ENCODE measurements around the gene MRPL51.
"Not testable (repeated sequence)": the region's sequence is repeated elsewhere in the genome, so short reads cannot be mapped to it uniquely, and the experiment has no call there.

The MRPL51 gene

DNA sequence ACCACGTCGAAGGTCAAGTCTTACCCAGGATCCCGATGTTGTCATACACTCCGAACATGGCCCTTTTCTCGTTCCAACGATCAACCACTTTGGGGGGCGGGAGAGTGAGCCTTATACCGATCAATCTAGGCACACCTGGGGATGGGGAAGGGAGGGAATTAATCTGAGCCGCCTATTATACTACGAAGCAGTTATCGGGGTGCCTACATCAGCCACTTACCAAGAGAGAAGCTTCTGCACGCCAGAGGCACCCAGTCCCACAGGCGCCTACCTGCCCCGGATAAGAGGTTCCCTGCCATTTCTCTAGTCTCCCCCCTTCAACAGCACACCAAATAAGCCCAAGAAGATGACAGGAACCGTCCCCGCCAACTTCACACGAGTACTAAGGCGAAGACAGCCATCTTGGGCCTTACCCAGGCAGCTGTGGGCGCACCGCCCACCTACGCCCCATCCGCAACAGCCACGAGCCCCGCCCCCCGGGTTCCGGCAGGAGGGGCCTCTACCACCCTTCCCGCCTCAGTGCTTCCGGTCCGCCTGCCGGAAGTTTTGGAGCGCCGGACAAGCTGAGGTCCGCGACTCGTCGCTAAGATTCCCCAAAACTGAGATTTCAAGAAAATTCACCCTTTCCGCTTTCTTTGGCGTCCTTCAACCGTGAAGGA is at the start of gene MRPL51:
Gene MRPL51, minus strand, starts transcription at position 425 of the 659 bp plus-strand sequence. Its CDS starts 126 bp downstream, at position 299.
- DNase-seq (peak; percentile 84), ATAC-seq (replicated peaks) (peak; percentile 82 to 87)
- Mint-ChIP-seq H3K9me3 (no peaks in the 10 kb centered on the region), H3K27ac (peak within 1 kb of the TSS; percentile 95), H3K4me1 (peaks cover 9 to 22% of the 10 kb centered on the region in 2 donors), H3K36me3 (peaks cover 14 to 24% of the 10 kb centered on the region in 2 donors), H3K4me3 (peak within 1 kb of the TSS; percentile 88 to 97), H3K27me3 (peaks cover 0 to 2% of the 10 kb centered on the region in 2 donors)

DNA sequence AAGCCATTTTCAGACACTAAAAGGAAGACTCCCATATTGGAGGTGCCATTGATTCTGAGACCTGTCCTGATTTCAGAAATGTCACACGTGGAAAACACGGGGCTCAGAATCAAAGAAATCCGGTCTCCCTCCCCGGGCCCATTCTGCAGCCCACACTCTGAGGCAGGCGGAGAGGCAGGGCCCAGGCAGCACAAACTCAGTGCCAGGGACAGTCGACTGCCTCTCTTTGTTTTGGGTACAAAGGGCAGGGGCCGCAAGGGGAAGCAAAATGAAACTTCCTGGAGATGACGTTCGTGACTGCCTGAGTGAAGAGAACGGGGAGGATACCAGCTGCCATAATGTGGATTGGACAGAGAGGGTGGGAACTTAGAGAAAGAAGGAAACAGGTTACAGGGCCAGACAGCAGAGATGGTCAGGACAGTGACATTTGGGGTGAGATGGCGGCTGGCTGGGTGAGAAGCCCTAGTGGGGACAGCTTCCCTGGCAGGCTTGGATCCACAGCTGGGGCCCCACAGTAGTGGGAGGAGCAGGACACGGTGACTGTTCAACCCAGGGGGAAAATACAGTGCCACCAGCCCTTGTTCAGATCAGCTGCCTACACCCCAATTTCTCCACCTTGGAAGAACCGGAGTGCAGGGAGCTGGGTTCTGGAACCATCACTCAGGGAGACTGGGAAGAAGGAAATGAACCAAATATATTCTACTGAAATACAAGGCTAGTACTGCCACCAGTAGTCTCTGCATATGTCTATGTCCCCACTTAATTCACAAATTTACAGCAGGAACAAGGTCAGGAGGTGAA is 49.3 kb upstream of the MRPL51 start:
- H3K4me1 Mint-ChIP-seq = peaks cover 21 to 41% of the 10 kb centered on the region in 2 donors
- H3K9me3 Mint-ChIP-seq = no peaks in the 10 kb centered on the region
- H3K36me3 Mint-ChIP-seq = peaks cover 51 to 54% of the 10 kb centered on the region in 2 donors
- H3K27me3 Mint-ChIP-seq = no peaks in the 10 kb centered on the region
- ATAC-seq (replicated peaks) (no peak), DNase-seq (no peak)
- H3K27ac Mint-ChIP-seq = no peak overlapping the region
- no peak overlapping the region for H3K4me3 Mint-ChIP-seq

DNA sequence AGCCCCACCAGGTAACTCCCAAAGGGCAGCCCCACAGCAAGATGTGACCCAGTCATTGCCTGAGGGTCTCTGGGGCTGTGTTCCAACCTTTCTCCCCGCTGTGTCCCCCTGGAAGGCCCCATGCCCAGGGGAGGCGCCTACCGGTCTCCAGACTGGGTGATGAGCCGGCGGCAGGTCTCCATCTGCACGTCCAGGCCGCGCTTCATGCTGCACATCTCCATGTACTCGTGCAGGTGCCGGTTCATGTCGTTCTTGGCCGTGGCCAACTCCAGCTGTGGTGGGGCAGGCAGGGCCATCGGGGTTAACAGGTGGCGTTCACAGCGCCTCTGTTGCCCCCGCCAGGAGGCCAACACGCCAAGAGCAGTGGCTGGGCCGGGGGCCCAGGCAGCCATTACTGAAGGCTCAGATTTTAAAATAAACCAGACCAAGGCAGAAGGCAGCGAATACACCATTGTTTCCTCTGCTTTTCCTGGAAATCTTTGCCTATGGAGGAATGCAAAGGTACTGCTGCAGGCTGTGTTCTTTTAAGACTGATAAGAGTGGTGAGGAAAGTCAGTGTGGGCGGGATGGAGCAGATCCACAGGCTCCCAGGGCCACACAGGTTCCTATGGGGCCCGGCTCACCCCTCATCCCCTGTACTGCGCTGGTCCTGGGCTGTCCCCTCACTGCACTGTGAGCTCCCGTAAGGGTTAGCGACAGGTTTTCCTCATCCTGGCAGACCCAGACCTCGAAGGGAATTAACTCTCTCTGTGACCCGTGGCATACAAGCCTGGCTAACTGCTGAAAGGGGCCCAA is 48.5 kb upstream of the MRPL51 start:
- DNase-seq = no peak
- peaks cover 25 to 50% of the 10 kb centered on the region in 2 donors for H3K4me1 Mint-ChIP-seq
- H3K27me3 Mint-ChIP-seq = no peaks in the 10 kb centered on the region
- H3K27ac Mint-ChIP-seq = no peak overlapping the region
- H3K9me3 Mint-ChIP-seq = no peaks in the 10 kb centered on the region
- ATAC-seq (replicated peaks) = no peak
- H3K36me3 Mint-ChIP-seq = peaks cover 45 to 54% of the 10 kb centered on the region in 2 donors
- H3K4me3 Mint-ChIP-seq = no peak overlapping the region

DNA sequence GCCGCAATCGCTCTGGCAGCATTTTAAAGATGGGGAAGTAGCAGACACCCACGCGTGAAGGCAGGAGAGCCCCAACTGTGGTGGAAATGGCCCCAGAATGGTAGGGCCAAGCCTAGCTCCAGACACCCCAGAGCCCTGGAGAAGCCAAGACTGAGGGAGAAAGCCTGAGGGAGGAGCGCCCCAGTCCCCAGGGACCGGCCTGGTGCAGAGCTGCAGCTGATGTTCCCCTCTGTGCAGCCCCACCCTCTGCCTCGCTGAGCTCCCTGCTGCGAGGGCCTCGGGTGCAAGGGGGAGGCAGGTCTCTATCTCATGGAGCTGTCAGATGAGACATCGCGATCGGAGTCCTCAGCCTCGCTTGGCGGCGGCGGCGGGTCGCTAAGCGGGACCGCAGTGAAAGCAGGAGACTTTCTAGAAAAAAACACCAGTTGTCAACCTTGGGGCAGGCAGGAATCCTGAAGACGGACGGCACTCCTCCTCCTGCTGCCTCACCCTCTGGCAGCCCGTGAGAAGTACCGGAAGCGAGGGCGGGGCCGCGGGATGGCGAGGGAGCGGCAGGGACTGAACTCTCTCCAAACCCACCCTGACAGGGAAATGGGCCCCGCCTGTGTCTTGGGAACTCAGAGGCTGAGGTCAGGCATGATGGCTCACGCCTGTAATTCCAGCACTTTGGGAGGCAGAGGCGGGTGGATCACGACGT is 47.3 kb upstream of the MRPL51 start:
- Mint-ChIP-seq H3K27me3 (no peaks in the 10 kb centered on the region), H3K4me3 (peak overlapping the region; percentile 68 to 82), H3K4me1 (peaks cover 30 to 62% of the 10 kb centered on the region in 2 donors), H3K27ac (peak overlapping the region; percentile 63), H3K36me3 (peaks cover 45 to 54% of the 10 kb centered on the region in 2 donors), H3K9me3 (no peaks in the 10 kb centered on the region)
- ATAC-seq (replicated peaks) = peak; percentile 38 to 48
- no peak for DNase-seq

DNA sequence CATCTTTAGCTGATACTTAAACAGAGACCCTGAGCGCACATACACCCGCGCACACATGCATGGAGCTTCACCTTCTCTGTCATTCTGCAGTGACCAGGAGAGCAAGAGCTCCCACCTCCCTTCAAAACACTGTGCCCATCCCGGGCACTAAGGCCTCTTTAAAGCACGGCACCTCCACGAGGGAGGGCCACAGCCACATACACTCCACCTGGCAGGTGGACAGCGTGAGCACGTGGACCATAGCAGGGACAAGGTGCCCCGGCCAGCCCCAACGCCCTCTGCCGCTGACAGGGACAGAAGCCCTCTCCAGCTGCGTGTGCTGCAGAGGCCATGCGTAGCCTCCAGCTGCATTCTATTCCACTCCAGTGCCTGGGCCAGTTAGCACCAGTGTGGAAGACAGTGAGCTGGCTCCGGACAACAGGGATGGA is 46.7 kb upstream of the MRPL51 start:
- no peak for ATAC-seq (replicated peaks)

DNA sequence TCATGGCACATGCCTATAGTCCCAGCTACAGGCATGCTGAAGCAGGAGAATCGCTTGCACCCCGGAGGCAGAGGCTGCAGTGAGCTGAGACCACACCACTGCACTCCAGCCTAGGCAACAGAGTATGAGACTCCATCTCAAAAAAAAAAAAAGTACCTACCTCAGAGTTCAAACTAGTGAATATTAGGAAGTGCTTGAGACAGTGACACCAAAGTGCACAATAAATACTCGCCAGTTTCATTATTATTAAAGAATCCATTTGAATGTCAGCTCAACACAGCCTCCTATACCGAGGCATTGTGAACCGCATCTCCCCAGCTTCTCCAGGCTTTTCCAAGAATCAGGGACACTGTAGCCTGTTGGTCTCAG is 46.2 kb upstream of the MRPL51 start:
- DNase-seq = no peak

More for the DNA sequence above, 46.7 kb upstream of the MRPL51 start:
- peaks cover 30 to 63% of the 10 kb centered on the region in 2 donors for H3K4me1 Mint-ChIP-seq
- H3K9me3 Mint-ChIP-seq = no peaks in the 10 kb centered on the region
- H3K36me3 Mint-ChIP-seq = peaks cover 50 to 59% of the 10 kb centered on the region in 2 donors
- no peak overlapping the region for H3K27ac Mint-ChIP-seq
- H3K27me3 Mint-ChIP-seq = no peaks in the 10 kb centered on the region
- DNase-seq = no peak
- H3K4me3 Mint-ChIP-seq = peak overlapping the region in 1 of 2 donors; percentile 68

DNA sequence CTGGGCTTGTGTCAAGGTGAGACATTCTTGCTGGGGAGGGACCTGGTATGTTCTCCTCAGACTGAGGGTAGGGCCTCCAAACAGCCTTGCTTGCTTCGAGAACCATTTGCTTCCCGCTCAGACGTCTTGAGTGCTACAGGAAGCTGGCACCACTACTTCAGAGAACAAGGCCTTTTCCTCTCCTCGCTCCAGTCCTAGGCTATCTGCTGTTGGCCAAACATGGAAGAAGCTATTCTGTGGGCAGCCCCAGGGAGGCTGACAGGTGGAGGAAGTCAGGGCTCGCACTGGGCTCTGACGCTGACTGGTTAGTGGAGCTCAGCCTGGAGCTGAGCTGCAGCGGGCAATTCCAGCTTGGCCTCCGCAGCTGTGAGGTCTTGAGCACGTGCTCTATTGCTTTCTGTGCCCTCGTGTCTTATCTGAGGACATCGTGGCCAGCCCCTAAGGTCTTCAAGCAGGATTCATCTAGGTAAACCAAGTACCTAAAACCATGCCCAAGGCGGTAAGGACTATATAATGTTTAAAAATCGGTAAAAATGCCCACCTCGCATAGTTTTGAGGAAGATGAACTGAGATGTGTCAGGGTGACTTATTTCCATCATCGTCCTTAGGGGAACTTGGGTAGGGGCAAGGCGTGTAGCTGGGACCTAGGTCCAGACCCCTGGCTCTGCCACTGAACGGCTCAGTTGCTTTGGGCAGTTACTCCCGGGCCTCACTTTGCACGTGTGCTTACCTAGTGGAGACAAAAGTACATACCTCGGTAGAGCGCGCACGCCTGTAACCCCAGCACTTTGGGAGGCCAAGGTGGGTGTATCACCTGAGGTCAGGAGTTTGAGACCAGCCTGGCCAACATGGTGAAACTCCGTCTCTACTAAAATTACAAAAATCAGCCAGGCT is 45.6 kb upstream of the MRPL51 start:
- Mint-ChIP-seq H3K4me1 (peaks cover 32 to 63% of the 10 kb centered on the region in 2 donors), H3K27ac (peak overlapping the region; percentile 93), H3K9me3 (no peaks in the 10 kb centered on the region), H3K27me3 (no peaks in the 10 kb centered on the region), H3K4me3 (peak overlapping the region in 1 of 2 donors; percentile 8), H3K36me3 (peaks cover 51 to 61% of the 10 kb centered on the region in 2 donors)
- DNase-seq = no peak
- no peak for ATAC-seq (replicated peaks)

More for the DNA sequence above, 46.2 kb upstream of the MRPL51 start:
- Mint-ChIP-seq H3K36me3 (peaks cover 51 to 59% of the 10 kb centered on the region in 2 donors), H3K4me1 (peaks cover 30 to 63% of the 10 kb centered on the region in 2 donors), H3K9me3 (no peaks in the 10 kb centered on the region), H3K4me3 (no peak overlapping the region), H3K27me3 (no peaks in the 10 kb centered on the region), H3K27ac (peak overlapping the region; percentile 14)
- ATAC-seq (replicated peaks) = peak in 1 of 2 donors; percentile 1

DNA sequence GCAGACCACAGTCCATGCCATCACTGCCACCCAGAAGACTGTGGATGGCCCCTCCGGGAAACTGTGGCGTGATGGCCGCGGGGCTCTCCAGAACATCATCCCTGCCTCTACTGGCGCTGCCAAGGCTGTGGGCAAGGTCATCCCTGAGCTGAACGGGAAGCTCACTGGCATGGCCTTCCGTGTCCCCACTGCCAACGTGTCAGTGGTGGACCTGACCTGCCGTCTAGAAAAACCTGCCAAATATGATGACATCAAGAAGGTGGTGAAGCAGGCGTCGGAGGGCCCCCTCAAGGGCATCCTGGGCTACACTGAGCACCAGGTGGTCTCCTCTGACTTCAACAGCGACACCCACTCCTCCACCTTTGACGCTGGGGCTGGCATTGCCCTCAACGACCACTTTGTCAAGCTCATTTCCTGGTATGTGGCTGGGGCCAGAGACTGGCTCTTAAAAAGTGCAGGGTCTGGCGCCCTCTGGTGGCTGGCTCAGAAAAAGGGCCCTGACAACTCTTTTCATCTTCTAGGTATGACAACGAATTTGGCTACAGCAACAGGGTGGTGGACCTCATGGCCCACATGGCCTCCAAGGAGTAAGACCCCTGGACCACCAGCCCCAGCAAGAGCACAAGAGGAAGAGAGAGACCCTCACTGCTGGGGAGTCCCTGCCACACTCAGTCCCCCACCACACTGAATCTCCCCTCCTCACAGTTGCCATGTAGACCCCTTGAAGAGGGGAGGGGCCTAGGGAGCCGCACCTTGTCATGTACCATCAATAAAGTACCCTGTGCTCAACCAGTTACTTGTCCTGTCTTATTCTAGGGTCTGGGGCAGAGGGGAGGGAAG is 44.7 kb upstream of the MRPL51 start:
- H3K36me3 Mint-ChIP-seq = peaks cover 54 to 61% of the 10 kb centered on the region in 2 donors
- not testable (repeated sequence) for H3K27me3 Mint-ChIP-seq; ATAC-seq (replicated peaks); H3K9me3 Mint-ChIP-seq
- H3K4me1 Mint-ChIP-seq = peaks cover 34 to 70% of the 10 kb centered on the region in 2 donors
- H3K4me3 Mint-ChIP-seq = peak overlapping the region; percentile 8 to 67
- peak; percentile 60 for DNase-seq
- peak overlapping the region; percentile 93 for H3K27ac Mint-ChIP-seq

DNA sequence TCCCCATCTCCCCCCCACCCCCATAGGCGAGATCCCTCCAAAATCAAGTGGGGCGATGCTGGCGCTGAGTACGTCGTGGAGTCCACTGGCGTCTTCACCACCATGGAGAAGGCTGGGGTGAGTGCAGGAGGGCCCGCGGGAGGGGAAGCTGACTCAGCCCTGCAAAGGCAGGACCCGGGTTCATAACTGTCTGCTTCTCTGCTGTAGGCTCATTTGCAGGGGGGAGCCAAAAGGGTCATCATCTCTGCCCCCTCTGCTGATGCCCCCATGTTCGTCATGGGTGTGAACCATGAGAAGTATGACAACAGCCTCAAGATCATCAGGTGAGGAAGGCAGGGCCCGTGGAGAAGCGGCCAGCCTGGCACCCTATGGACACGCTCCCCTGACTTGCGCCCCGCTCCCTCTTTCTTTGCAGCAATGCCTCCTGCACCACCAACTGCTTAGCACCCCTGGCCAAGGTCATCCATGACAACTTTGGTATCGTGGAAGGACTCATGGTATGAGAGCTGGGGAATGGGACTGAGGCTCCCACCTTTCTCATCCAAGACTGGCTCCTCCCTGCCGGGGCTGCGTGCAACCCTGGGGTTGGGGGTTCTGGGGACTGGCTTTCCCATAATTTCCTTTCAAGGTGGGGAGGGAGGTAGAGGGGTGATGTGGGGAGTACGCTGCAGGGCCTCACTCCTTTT is 44.0 kb upstream of the MRPL51 start:
- Mint-ChIP-seq H3K4me1 (peaks cover 42 to 78% of the 10 kb centered on the region in 2 donors), H3K27ac (peak overlapping the region; percentile 92), H3K4me3 (peak overlapping the region; percentile 91 to 93), H3K27me3 (no peaks in the 10 kb centered on the region), H3K9me3 (no peaks in the 10 kb centered on the region), H3K36me3 (peaks cover 50 to 63% of the 10 kb centered on the region in 2 donors)
- no peak for ATAC-seq (replicated peaks)
- DNase-seq = no peak

DNA sequence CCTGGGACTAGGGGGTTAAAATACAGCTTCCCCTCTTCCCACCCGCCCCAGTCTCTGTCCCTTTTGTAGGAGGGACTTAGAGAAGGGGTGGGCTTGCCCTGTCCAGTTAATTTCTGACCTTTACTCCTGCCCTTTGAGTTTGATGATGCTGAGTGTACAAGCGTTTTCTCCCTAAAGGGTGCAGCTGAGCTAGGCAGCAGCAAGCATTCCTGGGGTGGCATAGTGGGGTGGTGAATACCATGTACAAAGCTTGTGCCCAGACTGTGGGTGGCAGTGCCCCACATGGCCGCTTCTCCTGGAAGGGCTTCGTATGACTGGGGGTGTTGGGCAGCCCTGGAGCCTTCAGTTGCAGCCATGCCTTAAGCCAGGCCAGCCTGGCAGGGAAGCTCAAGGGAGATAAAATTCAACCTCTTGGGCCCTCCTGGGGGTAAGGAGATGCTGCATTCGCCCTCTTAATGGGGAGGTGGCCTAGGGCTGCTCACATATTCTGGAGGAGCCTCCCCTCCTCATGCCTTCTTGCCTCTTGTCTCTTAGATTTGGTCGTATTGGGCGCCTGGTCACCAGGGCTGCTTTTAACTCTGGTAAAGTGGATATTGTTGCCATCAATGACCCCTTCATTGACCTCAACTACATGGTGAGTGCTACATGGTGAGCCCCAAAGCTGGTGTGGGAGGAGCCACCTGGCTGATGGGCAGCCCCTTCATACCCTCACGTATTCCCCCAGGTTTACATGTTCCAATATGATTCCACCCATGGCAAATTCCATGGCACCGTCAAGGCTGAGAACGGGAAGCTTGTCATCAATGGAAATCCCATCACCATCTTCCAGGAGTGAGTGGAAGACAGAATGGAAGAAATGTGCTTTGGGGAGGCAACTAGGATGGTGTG is 43.1 kb upstream of the MRPL51 start:
- H3K4me1 Mint-ChIP-seq = peaks cover 45 to 76% of the 10 kb centered on the region in 2 donors
- peak overlapping the region; percentile 91 to 93 for H3K4me3 Mint-ChIP-seq
- peaks cover 52 to 67% of the 10 kb centered on the region in 2 donors for H3K36me3 Mint-ChIP-seq
- ATAC-seq (replicated peaks) (no peak), DNase-seq (no peak)
- H3K9me3 Mint-ChIP-seq = no peaks in the 10 kb centered on the region
- H3K27me3 Mint-ChIP-seq = no peaks in the 10 kb centered on the region
- peak overlapping the region; percentile 99 for H3K27ac Mint-ChIP-seq

DNA sequence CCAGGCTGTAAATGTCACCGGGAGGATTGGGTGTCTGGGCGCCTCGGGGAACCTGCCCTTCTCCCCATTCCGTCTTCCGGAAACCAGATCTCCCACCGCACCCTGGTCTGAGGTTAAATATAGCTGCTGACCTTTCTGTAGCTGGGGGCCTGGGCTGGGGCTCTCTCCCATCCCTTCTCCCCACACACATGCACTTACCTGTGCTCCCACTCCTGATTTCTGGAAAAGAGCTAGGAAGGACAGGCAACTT is 42.6 kb upstream of the MRPL51 start:
- peak overlapping the region; percentile 91 to 93 for H3K4me3 Mint-ChIP-seq
- DNase-seq = no peak
- peak overlapping the region; percentile 99 for H3K27ac Mint-ChIP-seq
- no peaks in the 10 kb centered on the region for H3K27me3 Mint-ChIP-seq
- H3K4me1 Mint-ChIP-seq = peaks cover 43 to 70% of the 10 kb centered on the region in 2 donors
- no peak for ATAC-seq (replicated peaks)
- H3K36me3 Mint-ChIP-seq = peaks cover 58 to 73% of the 10 kb centered on the region in 2 donors
- no peaks in the 10 kb centered on the region for H3K9me3 Mint-ChIP-seq
